CD4-positive, alpha-beta T cell (primary cell): ENCODE data around the gene CAMTA1. TPM values are rescaled to one million over a fixed set of nuclear protein-coding genes. Genes with fewer than 3 reads are reported as not detected.

Experiments used
- ATAC-seq: fragments of 200-7000 bp; cut with Tn5 transposase; one replicate; pipeline ENCODE4 v1.10.0; 2022; ENCODE audit warnings: mild to moderate bottlenecking; ENCODE audit not compliant: poor library complexity
- CTCF ChIA-PET: fragments of 350-600 bp; sonication (Branson Sonifier 250); formaldehyde crosslinking; loops from one replicate; lab custom pipeline; 2021; ENCODE audit warnings: antibody characterized with exemption, inconsistent platforms; lab: Charles Lee
- POLR2A ChIA-PET: fragments of 350-600 bp; sonication (Branson Sonifier 250); formaldehyde crosslinking; loops from one replicate; lab custom pipeline; 2021; ENCODE audit warnings: antibody characterized with exemption, inconsistent platforms; lab: Charles Lee
- DNase-seq, 14 experiments: peaks; one replicate each; pipeline ENCODE4 v3.0.0-alpha.2; 2013 to 2020; ENCODE audit warnings: mixed read lengths in 2 of 14
- H3K27ac ChIP-seq, 2 donors: one replicate each; pipeline versions ENCODE4 v1.5.1 to v1.7.0; 2013; ENCODE audit warnings: low read length in 2 of 2, low read depth in 1 of 2, mild to moderate bottlenecking in 1 of 2
- H3K27me3 ChIP-seq, 2 experiments: 1 replicate in 1 of 2; 2 replicates in 1 of 2; pipeline versions ENCODE4 v1.6.1 to v1.7.0; 2013; ENCODE audit warnings: low read length in 2 of 2, control low read depth in 1 of 2, mild to moderate bottlenecking in 1 of 2, moderate library complexity in 1 of 2; ENCODE audit not compliant: insufficient read depth in 2 of 2, control insufficient read depth in 1 of 2
- H3K36me3 ChIP-seq: one replicate; pipeline ENCODE4 v1.6.1; 2013; ENCODE audit warnings: low read length, control low read depth; ENCODE audit not compliant: insufficient read depth
- H3K4me1 ChIP-seq: one replicate; pipeline ENCODE4 v1.6.1; 2013; ENCODE audit warnings: low read length, control low read depth; ENCODE audit not compliant: insufficient read depth
- H3K4me3 ChIP-seq: one replicate; pipeline ENCODE4 v1.5.1; 2013; ENCODE audit warnings: mild to moderate bottlenecking, low read length, moderate library complexity
- H3K9me3 ChIP-seq, 2 experiments: 1 replicate in 1 of 2; 2 replicates in 1 of 2; pipeline versions ENCODE4 v1.6.1 to v1.7.0; 2013; ENCODE audit warnings: low read length in 2 of 2, mild to moderate bottlenecking in 2 of 2, control low read depth in 1 of 2, moderate library complexity in 1 of 2; ENCODE audit not compliant: control insufficient read depth in 1 of 2, insufficient read depth in 1 of 2
- H3K27ac Mint-ChIP-seq: one replicate; pipeline ENCODE4 v1.8.0; 2020; ENCODE audit warnings: mixed read lengths
- H3K27me3 Mint-ChIP-seq: one replicate; pipeline ENCODE4 v1.8.0; 2021; ENCODE audit warnings: mixed read lengths
- H3K36me3 Mint-ChIP-seq: one replicate; pipeline ENCODE4 v1.8.0; 2021; ENCODE audit warnings: low read depth, mixed read lengths
- H3K4me1 Mint-ChIP-seq: one replicate; pipeline ENCODE4 v1.8.0; 2021; ENCODE audit warnings: low read depth, mixed read lengths
- H3K4me3 Mint-ChIP-seq: one replicate; pipeline ENCODE4 v1.8.0; 2020; ENCODE audit warnings: mild to moderate bottlenecking, mixed read lengths
- H3K9me3 Mint-ChIP-seq: one replicate; pipeline ENCODE4 v1.8.0; 2020; ENCODE audit warnings: mixed read lengths
- intact Hi-C, 2 experiments: fragments of 100-400 bp; cut with DNase I in 1 of 2; cut with micrococcal nuclease in 1 of 2; formaldehyde crosslinking; loops; one replicate each; pipeline versions ENCODE4 v1.15.1 to v1.9.0; 2023 to 2025; cut with DNase I, micrococcal nuclease
- total RNA-seq, 174 experiments: library from RNA in 2 of 174; stranded (reverse) in 2 of 174; gene quantifications; one replicate each; pipeline ENCODE4 v1.2.3 and lab custom pipeline; 2021 to 2026
- TF ChIP-seq, protein P1 (sequence below): fragments of 200-600 bp; IDR thresholded peaks from one replicate; pipeline ENCODE4 v1.8.0; 2022; ENCODE audit warnings: antibody characterized with exemption, mild to moderate bottlenecking

Gene CAMTA1
- total RNA-seq, 2 experiments from 2014 or later: 38.6 to 39.3 TPM

DNA sequence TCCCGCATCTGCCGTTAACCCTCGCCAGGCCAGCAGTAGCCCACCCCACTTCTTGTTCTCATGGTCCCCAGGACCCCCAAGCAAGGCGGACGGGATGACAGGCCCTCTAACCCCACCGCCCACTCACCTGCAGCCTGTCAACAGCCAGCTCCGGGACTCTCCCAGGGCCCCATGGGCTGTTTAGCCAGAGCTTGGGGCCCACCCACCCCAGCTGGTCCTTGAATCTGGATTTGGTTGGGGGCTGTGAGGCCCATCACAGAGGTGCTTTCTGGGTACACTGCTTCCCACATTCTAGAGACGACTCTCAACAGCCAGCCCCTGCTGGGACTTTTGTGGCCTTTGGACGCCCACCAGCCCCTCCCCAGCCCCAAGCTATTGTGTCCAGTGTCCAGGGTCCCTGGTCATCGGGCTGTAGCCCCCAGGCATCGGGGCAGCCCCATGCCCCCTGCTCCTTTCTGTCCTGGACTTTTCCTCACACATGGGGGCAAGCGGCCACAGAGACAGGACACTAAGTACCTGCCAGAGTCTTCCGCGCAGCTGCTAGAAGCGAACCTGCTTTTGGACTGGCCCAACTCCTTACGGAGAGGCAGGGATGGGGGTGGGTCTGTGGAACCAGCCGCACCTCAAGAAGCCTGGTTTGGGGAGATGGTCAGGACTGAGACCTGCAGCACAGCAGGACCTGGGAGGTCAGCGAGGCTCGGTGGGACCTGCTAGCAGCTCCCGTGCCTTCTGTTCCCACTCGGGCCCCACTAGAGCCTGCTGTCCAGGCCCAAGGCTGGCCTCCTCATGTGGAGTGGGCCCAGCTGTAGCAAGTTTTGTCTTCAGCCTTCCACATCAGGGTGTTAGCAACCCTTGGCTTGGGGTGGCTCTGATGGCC, 777.7 kb downstream of the CAMTA1 start:
- intact Hi-C loops: no loop called here
- no peak for ATAC-seq
- Histone ChIP-seq H3K4me3 (no peak overlapping the region), H3K27ac (no peak overlapping the region), H3K9me3 (peaks cover 0 to 8% of the 10 kb centered on the region in 2 experiments), H3K4me1 (no peaks in the 10 kb centered on the region), H3K27me3 (no peaks in the 10 kb centered on the region), H3K36me3 (no peaks in the 10 kb centered on the region)
- no peak for DNase-seq
- no peaks in the 10 kb centered on the region for H3K36me3 Mint-ChIP-seq
- H3K27ac Mint-ChIP-seq: no peak overlapping the region
- CTCF ChIA-PET: no interaction called here
- no peak overlapping the region for H3K4me3 Mint-ChIP-seq
- no peaks in the 10 kb centered on the region for H3K27me3 Mint-ChIP-seq
- no peaks in the 10 kb centered on the region for H3K4me1 Mint-ChIP-seq
- H3K9me3 Mint-ChIP-seq: no peaks in the 10 kb centered on the region
- TF ChIP-seq, protein P1, sequence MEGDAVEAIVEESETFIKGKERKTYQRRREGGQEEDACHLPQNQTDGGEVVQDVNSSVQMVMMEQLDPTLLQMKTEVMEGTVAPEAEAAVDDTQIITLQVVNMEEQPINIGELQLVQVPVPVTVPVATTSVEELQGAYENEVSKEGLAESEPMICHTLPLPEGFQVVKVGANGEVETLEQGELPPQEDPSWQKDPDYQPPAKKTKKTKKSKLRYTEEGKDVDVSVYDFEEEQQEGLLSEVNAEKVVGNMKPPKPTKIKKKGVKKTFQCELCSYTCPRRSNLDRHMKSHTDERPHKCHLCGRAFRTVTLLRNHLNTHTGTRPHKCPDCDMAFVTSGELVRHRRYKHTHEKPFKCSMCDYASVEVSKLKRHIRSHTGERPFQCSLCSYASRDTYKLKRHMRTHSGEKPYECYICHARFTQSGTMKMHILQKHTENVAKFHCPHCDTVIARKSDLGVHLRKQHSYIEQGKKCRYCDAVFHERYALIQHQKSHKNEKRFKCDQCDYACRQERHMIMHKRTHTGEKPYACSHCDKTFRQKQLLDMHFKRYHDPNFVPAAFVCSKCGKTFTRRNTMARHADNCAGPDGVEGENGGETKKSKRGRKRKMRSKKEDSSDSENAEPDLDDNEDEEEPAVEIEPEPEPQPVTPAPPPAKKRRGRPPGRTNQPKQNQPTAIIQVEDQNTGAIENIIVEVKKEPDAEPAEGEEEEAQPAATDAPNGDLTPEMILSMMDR: no peak
- POLR2A ChIA-PET: no interaction called here

DNA sequence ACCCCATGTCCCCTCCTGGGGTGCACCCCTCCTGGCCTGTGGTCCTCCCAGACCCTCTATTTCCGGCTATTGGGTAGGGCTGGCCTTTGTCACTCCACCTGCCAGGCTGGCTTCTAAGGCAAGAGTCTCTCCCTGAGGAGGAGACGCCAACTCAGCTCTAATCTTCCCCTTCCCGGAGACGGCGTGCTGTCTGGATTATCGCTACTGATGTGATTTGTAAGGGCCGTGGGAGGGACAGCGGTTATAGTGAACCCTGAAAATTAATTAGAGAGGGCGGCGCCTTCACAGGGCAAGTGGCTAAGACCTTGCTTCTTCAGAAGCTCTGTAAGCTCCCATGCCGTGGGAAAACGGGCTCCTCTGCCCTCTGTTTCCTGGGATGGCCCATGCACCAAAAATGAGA, 778.9 kb downstream of the CAMTA1 start:
- Mint-ChIP-seq H3K27ac (no peak overlapping the region), H3K9me3 (no peaks in the 10 kb centered on the region), H3K4me1 (no peaks in the 10 kb centered on the region), H3K27me3 (no peaks in the 10 kb centered on the region), H3K36me3 (no peaks in the 10 kb centered on the region), H3K4me3 (no peak overlapping the region)
- no peaks in the 10 kb centered on the region for H3K27me3 ChIP-seq
- intact Hi-C loops: no loop called here
- ATAC-seq (no peak), DNase-seq (no peak)
- H3K36me3 ChIP-seq: no peaks in the 10 kb centered on the region
- ChIA-PET POLR2A (no interaction called here), CTCF (no interaction called here)
- no peak overlapping the region for H3K27ac ChIP-seq
- H3K9me3 ChIP-seq: peaks cover 0 to 8% of the 10 kb centered on the region in 2 experiments
- TF ChIP-seq, protein P1: no peak
- H3K4me3 ChIP-seq: no peak overlapping the region
- no peaks in the 10 kb centered on the region for H3K4me1 ChIP-seq

DNA sequence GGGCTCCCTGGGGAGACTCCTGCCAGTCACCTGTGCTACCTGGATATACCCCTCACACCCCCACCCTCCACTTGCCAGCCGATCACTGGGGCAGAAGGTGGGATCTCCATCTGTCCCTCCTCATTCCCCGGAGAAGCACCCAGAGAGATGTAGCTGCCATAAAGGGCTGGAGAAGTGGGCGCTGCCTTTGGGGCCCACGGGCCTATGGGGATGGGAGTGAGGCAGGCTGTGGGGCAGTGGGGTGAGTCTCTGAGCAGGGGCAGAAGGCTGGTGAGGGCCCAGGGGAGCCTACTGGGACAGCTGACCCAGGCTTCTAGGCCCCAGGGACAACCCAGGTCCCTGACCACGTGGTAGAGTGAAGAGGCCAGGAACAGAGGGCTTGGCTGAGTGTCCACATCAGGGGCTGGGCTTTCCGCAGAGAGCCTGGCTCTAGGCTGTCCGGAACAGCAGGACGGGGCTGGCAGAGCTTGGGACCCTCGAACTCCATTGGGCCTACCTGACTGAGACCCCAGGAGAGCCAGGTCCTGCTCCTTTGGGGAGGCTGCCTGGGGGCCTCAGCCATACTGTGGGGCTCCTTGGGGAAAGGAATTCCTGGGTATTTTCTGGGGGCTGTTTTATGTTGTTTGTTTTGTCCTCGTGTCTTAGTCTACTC, 780.0 kb downstream of the CAMTA1 start:
- ChIA-PET CTCF (no interaction called here), POLR2A (no interaction called here)
- TF ChIP-seq, protein P1: no peak
- Histone ChIP-seq H3K36me3 (no peaks in the 10 kb centered on the region), H3K27ac (no peak overlapping the region), H3K27me3 (no peaks in the 10 kb centered on the region), H3K4me1 (no peaks in the 10 kb centered on the region), H3K9me3 (peaks cover 0 to 7% of the 10 kb centered on the region in 2 experiments), H3K4me3 (no peak overlapping the region)
- H3K27me3 Mint-ChIP-seq: no peaks in the 10 kb centered on the region
- no peak overlapping the region for H3K4me3 Mint-ChIP-seq
- DNase-seq (no peak), ATAC-seq (no peak)
- no peak overlapping the region for H3K27ac Mint-ChIP-seq
- H3K4me1 Mint-ChIP-seq: no peaks in the 10 kb centered on the region
- H3K9me3 Mint-ChIP-seq: no peaks in the 10 kb centered on the region
- intact Hi-C loops: no loop called here
- H3K36me3 Mint-ChIP-seq: no peaks in the 10 kb centered on the region
